K562 (cell line): Measurements from ENCODE around the gene FAM110D. TPM values are rescaled to one million over a fixed set of nuclear protein-coding genes. Genes with fewer than 3 reads are reported as not detected.

ENCODE experiments used
- HIVEP1 ChIP-seq: fragments of 250-450 bp; sonication (Bioruptor Pico); IDR thresholded peaks from 2 replicates; pipeline ENCODE4 v1.4.0; 2020; ENCODE audit warnings: mild to moderate bottlenecking
- LARP7 ChIP-seq: fragments of 450-650 bp; IDR thresholded peaks from 2 replicates; pipeline ENCODE4 v1.6.1; 2016
- MEF2A ChIP-seq: IDR thresholded peaks from 2 replicates; pipeline ENCODE4 v1.6.1; 2011; ENCODE audit warnings: low read depth, mild to moderate bottlenecking, low read length, moderate library complexity; ENCODE audit not compliant: control insufficient read depth
- SP1 ChIP-seq: sonication (generic); formaldehyde crosslinking; IDR thresholded peaks from 2 replicates; pipeline ENCODE4 v1.8.1; 2022; ENCODE audit warnings: mild to moderate bottlenecking, missing genetic modification reagents
- TRIM24 ChIP-seq, 2 experiments: fragments of 450-650 bp; IDR thresholded peaks; 2 replicates each; pipeline ENCODE4 v1.6.1; 2016
- ZNF780A ChIP-seq: fragments of 250-450 bp; sonication (Bioruptor Pico); IDR thresholded peaks from 2 replicates; pipeline ENCODE4 v1.5.0; 2021; ENCODE audit warnings: mild to moderate bottlenecking
- polyA plus RNA-seq, 8 experiments: library from polyadenylated mRNA; depleted of rRNA in 4 of 8; stranded (reverse) in 5 of 8; unstranded in 3 of 8; fragments of >200 nt; fragmentation: Nextera tagmentation in 2 of 8; fragmentation: Illumina TruSeq in 1 of 8; extraction: Ambion mirVana in 2 of 8; extraction: Trizol in 1 of 8; gene quantifications; 2 replicates each; pipeline versions ENCODE4 v1.2.1 to v1.2.3, GENCODE V29; 2011 to 2014; ENCODE audit warnings: inconsistent platforms in 1 of 8, missing spikeins in 1 of 8
- total RNA-seq, 7 experiments: library from RNA; depleted of rRNA in 6 of 7; stranded (reverse); fragments of >200 nt in 6 of 7; fragmentation: Illumina TruSeq in 2 of 7; extraction: Trizol in 2 of 7; gene quantifications; 2 replicates each; pipeline versions ENCODE4 v1.2.1 to v1.2.3, GENCODE V29; 2011 to 2021; ENCODE audit warnings: low replicate concordance in 1 of 7
- TF ChIP-seq, protein P1 (sequence below): fragments of 450-650 bp; IDR thresholded peaks from 2 replicates; pipeline ENCODE4 v1.6.1; 2016; ENCODE audit warnings: mild to moderate bottlenecking, moderate library complexity
- TF ChIP-seq, protein P2 (sequence below): fragments of 250-450 bp; sonication (Bioruptor Pico); IDR thresholded peaks from 2 replicates; pipeline ENCODE4 v1.4.0; 2020; ENCODE audit warnings: mild to moderate bottlenecking
- TF ChIP-seq, protein P3 (sequence below): sonication (generic); formaldehyde crosslinking; IDR thresholded peaks from 2 replicates; pipeline ENCODE4 v1.9.0; 2022; ENCODE audit warnings: mild to moderate bottlenecking, missing genetic modification reagents
- TF ChIP-seq, protein P4 (sequence below), 2 experiments: fragments of 450-650 bp; conservative IDR thresholded peaks; 2 replicates each; pipeline ENCODE4 v1.6.1; 2017; ENCODE audit warnings: mild to moderate bottlenecking in 2 of 2, moderate library complexity in 2 of 2

FAM110D gene
- total and polyA plus RNA-seq, 9 of the 15 experiments (the other 6 are each of a cell fraction or from before 2014, with no cell fraction given): 0.04 to 1.1 (median 0.33) TPM

DNA sequence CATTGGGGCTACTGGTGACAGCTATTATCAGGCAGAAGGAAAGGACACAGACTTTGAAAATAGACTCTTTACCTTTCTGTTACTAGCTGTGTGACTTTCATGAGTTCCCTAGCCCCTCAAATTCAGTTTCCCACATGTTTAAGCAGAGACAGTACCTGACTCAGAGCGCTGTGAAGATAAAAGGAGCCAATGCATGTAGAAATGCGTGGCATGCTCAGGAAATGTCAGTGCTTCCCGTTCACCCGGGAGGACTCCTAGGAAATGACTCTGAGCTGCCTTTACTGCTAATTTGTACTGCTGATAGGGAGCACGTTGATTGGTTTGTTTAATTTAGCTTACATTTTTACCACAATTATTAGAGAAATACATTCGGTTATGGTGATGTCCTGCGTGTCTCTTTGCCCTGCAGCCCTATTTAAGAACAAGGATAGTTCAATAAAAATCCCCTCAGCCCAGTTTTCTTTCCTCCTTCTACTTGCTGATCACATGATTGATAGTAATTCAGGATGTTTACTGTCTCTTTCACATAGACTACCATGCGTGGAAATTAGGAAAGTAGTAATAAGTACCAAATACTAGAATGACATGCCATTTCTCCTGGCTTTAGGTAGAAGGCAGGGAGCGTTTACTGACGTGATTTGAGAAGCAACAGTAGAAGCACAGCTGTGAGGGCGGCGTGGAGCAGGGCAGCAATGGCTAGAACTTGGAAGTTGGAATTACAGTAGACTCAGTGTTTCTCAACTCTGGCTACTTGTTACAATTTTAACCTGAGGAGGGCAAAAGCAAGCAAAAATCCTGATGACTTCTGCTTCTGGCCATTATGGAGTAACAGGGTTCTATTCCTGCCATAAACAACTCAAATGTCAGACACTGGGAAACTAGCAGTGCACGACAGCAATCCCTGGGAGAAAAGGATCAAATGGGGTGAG is 31.4 kb upstream of the FAM110D start (continued):
- TF ChIP-seq, protein P1, sequence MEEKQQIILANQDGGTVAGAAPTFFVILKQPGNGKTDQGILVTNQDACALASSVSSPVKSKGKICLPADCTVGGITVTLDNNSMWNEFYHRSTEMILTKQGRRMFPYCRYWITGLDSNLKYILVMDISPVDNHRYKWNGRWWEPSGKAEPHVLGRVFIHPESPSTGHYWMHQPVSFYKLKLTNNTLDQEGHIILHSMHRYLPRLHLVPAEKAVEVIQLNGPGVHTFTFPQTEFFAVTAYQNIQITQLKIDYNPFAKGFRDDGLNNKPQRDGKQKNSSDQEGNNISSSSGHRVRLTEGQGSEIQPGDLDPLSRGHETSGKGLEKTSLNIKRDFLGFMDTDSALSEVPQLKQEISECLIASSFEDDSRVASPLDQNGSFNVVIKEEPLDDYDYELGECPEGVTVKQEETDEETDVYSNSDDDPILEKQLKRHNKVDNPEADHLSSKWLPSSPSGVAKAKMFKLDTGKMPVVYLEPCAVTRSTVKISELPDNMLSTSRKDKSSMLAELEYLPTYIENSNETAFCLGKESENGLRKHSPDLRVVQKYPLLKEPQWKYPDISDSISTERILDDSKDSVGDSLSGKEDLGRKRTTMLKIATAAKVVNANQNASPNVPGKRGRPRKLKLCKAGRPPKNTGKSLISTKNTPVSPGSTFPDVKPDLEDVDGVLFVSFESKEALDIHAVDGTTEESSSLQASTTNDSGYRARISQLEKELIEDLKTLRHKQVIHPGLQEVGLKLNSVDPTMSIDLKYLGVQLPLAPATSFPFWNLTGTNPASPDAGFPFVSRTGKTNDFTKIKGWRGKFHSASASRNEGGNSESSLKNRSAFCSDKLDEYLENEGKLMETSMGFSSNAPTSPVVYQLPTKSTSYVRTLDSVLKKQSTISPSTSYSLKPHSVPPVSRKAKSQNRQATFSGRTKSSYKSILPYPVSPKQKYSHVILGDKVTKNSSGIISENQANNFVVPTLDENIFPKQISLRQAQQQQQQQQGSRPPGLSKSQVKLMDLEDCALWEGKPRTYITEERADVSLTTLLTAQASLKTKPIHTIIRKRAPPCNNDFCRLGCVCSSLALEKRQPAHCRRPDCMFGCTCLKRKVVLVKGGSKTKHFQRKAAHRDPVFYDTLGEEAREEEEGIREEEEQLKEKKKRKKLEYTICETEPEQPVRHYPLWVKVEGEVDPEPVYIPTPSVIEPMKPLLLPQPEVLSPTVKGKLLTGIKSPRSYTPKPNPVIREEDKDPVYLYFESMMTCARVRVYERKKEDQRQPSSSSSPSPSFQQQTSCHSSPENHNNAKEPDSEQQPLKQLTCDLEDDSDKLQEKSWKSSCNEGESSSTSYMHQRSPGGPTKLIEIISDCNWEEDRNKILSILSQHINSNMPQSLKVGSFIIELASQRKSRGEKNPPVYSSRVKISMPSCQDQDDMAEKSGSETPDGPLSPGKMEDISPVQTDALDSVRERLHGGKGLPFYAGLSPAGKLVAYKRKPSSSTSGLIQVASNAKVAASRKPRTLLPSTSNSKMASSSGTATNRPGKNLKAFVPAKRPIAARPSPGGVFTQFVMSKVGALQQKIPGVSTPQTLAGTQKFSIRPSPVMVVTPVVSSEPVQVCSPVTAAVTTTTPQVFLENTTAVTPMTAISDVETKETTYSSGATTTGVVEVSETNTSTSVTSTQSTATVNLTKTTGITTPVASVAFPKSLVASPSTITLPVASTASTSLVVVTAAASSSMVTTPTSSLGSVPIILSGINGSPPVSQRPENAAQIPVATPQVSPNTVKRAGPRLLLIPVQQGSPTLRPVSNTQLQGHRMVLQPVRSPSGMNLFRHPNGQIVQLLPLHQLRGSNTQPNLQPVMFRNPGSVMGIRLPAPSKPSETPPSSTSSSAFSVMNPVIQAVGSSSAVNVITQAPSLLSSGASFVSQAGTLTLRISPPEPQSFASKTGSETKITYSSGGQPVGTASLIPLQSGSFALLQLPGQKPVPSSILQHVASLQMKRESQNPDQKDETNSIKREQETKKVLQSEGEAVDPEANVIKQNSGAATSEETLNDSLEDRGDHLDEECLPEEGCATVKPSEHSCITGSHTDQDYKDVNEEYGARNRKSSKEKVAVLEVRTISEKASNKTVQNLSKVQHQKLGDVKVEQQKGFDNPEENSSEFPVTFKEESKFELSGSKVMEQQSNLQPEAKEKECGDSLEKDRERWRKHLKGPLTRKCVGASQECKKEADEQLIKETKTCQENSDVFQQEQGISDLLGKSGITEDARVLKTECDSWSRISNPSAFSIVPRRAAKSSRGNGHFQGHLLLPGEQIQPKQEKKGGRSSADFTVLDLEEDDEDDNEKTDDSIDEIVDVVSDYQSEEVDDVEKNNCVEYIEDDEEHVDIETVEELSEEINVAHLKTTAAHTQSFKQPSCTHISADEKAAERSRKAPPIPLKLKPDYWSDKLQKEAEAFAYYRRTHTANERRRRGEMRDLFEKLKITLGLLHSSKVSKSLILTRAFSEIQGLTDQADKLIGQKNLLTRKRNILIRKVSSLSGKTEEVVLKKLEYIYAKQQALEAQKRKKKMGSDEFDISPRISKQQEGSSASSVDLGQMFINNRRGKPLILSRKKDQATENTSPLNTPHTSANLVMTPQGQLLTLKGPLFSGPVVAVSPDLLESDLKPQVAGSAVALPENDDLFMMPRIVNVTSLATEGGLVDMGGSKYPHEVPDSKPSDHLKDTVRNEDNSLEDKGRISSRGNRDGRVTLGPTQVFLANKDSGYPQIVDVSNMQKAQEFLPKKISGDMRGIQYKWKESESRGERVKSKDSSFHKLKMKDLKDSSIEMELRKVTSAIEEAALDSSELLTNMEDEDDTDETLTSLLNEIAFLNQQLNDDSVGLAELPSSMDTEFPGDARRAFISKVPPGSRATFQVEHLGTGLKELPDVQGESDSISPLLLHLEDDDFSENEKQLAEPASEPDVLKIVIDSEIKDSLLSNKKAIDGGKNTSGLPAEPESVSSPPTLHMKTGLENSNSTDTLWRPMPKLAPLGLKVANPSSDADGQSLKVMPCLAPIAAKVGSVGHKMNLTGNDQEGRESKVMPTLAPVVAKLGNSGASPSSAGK: peak; percentile 71
- TF ChIP-seq MEF2A (no peak), SP1 (peak; percentile 59), LARP7 (no peak), ZNF780A (CRISPR knock-in tag) (no peak), HIVEP1 (CRISPR knock-in tag) (peak; percentile 78), TRIM24 (IDR thresholded peaks at IDR 0.05) (no peak)
- TF ChIP-seq, protein P2, sequence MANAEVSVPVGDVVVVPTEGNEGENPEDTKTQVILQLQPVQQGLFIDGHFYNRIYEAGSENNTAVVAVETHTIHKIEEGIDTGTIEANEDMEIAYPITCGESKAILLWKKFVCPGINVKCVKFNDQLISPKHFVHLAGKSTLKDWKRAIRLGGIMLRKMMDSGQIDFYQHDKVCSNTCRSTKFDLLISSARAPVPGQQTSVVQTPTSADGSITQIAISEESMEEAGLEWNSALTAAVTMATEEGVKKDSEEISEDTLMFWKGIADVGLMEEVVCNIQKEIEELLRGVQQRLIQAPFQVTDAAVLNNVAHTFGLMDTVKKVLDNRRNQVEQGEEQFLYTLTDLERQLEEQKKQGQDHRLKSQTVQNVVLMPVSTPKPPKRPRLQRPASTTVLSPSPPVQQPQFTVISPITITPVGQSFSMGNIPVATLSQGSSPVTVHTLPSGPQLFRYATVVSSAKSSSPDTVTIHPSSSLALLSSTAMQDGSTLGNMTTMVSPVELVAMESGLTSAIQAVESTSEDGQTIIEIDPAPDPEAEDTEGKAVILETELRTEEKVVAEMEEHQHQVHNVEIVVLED (CRISPR knock-in tag): peak; percentile 40; the same call in 1 of the 2 replicates
- TF ChIP-seq, protein P3, sequence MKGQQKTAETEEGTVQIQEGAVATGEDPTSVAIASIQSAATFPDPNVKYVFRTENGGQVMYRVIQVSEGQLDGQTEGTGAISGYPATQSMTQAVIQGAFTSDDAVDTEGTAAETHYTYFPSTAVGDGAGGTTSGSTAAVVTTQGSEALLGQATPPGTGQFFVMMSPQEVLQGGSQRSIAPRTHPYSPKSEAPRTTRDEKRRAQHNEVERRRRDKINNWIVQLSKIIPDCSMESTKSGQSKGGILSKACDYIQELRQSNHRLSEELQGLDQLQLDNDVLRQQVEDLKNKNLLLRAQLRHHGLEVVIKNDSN (CRISPR knock-in tag): no peak
- TF ChIP-seq, protein P4, sequence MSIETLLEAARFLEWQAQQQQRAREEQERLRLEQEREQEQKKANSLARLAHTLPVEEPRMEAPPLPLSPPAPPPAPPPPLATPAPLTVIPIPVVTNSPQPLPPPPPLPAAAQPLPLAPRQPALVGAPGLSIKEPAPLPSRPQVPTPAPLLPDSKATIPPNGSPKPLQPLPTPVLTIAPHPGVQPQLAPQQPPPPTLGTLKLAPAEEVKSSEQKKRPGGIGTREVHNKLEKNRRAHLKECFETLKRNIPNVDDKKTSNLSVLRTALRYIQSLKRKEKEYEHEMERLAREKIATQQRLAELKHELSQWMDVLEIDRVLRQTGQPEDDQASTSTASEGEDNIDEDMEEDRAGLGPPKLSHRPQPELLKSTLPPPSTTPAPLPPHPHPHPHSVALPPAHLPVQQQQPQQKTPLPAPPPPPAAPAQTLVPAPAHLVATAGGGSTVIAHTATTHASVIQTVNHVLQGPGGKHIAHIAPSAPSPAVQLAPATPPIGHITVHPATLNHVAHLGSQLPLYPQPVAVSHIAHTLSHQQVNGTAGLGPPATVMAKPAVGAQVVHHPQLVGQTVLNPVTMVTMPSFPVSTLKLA (conservative IDR thresholded peaks at IDR 0.05): peak; percentile 16 to 43; a peak in 1 of 4 replicates
